GM12872 (cell line): ENCODE measurements around the gene SYPL1.

ENCODE experiments used
- TF ChIP-seq, protein P1 (sequence below): IDR thresholded peaks from 3 replicates; pipeline ENCODE4 v1.5.1; 2011; ENCODE audit warnings: low read depth, mild to moderate bottlenecking, low read length, moderate library complexity; ENCODE audit not compliant: insufficient read depth

The SYPL1 gene

DNA sequence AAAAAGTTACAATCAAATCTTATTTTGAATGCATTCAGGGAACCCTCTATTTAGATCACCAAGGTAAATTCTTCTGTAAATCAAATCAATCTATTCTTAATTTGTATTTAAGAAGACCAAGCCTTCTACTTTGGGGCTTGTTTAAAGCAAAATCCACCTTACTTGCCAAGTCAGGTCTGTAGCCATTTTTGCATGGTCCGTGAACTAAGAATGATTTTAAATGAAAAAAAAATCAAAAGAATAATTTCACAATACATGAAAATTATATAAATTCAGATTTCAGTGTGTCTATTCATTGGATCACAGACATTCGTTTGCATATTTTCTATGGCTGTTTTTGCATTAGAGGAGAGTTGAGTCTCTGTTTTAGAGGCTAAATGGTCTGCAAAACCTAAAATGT is 59.4 kb downstream of the SYPL1 start:
- TF ChIP-seq, protein P1, sequence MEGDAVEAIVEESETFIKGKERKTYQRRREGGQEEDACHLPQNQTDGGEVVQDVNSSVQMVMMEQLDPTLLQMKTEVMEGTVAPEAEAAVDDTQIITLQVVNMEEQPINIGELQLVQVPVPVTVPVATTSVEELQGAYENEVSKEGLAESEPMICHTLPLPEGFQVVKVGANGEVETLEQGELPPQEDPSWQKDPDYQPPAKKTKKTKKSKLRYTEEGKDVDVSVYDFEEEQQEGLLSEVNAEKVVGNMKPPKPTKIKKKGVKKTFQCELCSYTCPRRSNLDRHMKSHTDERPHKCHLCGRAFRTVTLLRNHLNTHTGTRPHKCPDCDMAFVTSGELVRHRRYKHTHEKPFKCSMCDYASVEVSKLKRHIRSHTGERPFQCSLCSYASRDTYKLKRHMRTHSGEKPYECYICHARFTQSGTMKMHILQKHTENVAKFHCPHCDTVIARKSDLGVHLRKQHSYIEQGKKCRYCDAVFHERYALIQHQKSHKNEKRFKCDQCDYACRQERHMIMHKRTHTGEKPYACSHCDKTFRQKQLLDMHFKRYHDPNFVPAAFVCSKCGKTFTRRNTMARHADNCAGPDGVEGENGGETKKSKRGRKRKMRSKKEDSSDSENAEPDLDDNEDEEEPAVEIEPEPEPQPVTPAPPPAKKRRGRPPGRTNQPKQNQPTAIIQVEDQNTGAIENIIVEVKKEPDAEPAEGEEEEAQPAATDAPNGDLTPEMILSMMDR = no peak

GRCh38 chr7:106050746-106051117 is 61.4 kb downstream of the SYPL1 start:
- TF ChIP-seq, protein P1 = no peak

DNA sequence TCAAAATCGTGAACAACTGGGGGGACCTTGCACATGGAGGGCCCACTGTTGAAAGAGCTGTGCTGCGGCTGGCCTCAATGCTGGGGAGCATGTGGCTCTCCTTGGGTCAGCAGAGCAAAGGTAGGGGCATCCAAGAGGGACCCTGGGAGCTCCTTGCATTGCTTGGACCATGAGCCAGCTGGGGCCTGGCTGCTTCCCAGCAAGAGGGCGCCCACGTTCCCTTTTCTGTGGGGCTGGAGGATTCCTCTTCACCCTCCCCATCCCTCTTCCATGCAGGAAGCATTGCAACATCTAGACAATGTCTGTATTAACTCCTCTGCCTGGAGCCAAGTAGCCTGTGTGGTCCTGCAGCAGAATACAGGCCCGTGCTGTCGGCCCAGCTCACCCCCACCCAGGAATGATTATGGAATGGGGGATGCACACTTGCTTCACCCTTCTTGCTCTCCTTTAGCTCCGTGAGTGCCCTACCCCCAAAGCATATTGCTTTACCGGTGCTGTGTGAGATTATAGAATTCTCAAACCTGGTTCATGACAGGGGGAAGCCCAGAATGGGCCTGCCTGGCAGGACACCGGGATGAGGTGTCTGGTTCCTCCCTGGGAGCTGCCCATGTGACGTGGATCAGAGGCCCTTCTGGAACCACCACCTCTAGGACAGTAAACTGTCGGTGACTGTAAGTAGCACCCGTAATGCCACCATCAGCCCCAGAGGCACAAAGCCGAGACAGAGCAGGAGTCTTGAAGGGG is 61.9 kb downstream of the SYPL1 start:
- TF ChIP-seq, protein P1 = 0 out of 3 replicates have a peak, but pooled peaks have one; percentile 7

GRCh38 chr7:106049139-106049752 is 62.9 kb downstream of the SYPL1 start:
- TF ChIP-seq, protein P1 = no peak

DNA sequence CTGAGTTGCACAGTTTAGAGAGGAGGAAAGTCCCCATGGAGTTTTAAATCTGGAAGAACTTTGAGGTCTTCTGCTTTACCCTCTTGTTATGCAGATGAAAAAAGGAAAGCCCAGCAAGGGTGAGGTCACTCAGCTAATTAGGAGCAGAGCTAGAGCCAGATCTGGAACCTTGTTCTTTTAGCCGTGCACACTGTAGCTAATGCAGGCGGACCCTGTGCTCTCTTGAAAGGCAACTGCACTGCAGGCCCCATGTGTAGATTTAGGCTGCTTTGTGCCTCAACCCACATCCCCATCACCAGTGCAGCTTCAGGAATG is 63.4 kb downstream of the SYPL1 start:
- TF ChIP-seq, protein P1 = no peak

DNA sequence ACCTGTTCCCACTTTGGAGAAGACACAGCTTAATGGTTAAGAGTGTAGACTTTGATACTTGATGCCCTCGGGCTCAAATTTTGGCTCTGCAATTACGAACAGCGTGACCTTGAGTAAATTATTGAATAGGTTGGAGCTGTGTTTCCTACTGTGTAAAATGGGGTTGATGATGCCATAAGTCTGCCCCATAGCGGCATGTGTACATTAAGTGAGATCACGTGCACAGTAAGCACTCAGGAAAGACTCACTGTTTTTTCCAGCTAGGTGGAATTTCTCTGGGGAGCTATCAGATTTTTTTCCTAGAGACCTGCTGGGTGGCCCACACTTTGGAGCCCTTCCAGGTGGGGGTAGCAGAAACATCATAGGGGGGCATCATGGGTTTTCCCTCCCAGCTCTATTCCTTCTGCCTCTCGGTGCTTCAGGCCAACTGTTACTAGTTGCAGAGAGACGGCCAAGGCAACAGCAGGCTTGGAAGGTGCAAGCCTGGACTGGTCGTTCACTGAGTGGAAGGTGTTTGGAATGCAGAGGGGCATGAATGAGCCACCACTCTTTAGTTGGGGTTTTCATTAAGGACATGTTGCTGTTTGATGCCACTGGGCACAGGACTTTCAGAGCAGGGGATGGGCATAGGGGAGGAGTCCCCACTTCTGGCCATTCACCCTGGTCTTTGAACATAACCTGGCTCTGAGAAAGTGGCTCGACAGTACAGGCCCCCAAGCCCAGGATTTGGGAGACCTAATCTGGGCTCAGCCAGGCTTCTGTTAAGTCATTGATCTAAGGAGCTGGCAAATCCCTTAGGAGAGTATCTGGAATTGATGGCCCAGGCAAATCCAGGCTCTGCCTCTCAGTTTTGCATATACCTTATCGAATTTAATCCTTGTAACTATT is 64.0 kb downstream of the SYPL1 start:
- TF ChIP-seq, protein P1 = no peak

GRCh38 chr7:106047184-106047583 is 64.9 kb downstream of the SYPL1 start:
- TF ChIP-seq, protein P1 = no peak
